ENCODE measurements around the gene CACNA2D3. TPM values are rescaled to one million over a fixed set of nuclear protein-coding genes. Genes with fewer than 3 reads are reported as not detected.

Gene CACNA2D3
- total RNA-seq, 1 donor from 2014 or later, result 0.29 TPM

DNA sequence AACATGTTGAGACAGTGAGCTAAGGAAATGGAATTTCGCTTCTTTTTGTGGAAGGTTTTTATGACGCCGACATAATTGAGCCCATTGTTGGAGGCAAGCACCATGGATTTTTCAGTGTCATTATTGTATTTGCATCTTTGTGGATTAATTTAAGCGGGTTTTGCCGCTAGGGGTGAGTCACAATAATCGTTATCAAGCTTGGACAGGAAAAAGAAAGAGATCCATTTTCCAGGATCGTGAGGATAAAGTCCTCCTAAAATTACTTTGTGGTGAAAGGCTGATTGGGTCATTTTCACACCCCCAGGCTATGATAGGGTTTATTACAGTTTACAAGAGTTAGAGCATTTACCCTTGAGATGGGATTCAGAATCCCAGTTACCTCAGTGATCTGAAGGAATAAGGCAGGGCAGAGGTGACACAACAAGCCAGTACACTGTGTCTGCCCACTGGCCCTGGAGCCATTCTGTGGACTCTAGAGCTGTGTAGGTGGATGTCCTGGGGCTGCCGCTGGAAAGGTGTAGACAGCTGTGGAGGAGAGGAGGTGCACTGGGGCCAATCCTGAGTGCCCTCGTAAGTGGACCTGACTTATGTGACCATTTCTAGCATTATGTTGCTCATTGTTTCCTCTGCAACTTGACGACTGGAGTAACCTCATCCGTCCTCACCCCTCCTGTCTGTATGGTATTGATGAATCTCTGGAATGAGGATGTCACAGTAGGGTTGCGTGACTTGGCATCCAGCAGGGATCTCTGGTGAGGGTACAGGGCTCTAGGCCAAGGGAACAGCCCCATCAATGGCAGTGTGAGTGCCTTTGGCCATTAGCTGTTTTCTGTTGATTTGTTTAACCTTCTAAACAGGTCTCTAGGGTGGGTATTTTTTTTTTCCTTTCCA, 435.4 kb downstream of the CACNA2D3 start:
- Mint-ChIP-seq H3K27ac (no peak overlapping the region), H3K4me3 (ENCODE audit: low read depth) (no peak overlapping the region), H3K36me3 (ENCODE audit: insufficient read depth) (no peaks in the 10 kb centered on the region), H3K9me3 (ENCODE audit: low read depth) (peaks cover 7% of the 10 kb centered on the region), H3K27me3 (peaks cover 11% of the 10 kb centered on the region), H3K4me1 (ENCODE audit: low read depth) (peaks cover 13% of the 10 kb centered on the region)
- DNase-seq (ENCODE audit: low spot score, unreplicated experiment), result no peak
- TF ChIP-seq, protein P1, sequence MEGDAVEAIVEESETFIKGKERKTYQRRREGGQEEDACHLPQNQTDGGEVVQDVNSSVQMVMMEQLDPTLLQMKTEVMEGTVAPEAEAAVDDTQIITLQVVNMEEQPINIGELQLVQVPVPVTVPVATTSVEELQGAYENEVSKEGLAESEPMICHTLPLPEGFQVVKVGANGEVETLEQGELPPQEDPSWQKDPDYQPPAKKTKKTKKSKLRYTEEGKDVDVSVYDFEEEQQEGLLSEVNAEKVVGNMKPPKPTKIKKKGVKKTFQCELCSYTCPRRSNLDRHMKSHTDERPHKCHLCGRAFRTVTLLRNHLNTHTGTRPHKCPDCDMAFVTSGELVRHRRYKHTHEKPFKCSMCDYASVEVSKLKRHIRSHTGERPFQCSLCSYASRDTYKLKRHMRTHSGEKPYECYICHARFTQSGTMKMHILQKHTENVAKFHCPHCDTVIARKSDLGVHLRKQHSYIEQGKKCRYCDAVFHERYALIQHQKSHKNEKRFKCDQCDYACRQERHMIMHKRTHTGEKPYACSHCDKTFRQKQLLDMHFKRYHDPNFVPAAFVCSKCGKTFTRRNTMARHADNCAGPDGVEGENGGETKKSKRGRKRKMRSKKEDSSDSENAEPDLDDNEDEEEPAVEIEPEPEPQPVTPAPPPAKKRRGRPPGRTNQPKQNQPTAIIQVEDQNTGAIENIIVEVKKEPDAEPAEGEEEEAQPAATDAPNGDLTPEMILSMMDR (IDR thresholded peaks at IDR 0.05; ENCODE audit: unreplicated experiment), result no peak

DNA sequence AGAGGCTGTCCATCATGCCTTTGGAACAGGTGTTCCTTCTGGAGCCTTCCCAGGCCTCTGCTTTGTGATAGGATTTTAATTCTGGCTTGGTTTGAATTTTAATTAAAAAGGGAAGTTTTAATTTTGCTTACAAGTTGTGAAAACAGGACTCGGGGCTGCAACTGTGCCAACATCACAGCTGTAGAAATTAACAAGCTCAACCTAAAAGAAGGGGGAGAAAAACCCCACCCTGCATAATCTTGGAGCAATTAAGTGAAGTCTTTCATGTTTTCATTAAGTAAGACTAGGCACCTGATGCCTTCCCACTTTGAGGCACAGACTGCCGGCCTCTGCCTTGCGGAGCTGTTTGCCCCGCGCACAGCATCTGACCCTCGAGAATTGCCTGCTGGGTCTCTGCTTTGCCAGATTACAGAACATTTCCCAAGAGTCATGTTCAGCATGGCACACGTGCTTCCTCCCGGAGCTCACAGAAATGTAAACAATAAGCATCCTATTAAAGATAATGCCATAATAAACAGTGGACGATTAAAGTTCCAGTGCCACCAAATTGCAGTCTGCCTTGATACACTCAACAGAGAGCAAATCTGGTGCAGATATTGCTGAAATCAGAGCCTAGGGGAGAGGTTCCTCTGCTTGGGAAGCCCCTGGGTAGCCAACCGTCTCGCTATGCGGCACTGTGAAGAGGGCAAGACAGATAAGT, 441.3 kb downstream of the CACNA2D3 start:
- no peak overlapping the region for H3K27ac Mint-ChIP-seq
- DNase-seq (ENCODE audit: low spot score, unreplicated experiment), result no peak
- no peaks in the 10 kb centered on the region for H3K27me3 Mint-ChIP-seq
- H3K9me3 Mint-ChIP-seq (ENCODE audit: low read depth), result peaks cover 7% of the 10 kb centered on the region
- H3K36me3 Mint-ChIP-seq (ENCODE audit: insufficient read depth), result no peaks in the 10 kb centered on the region
- H3K4me3 Mint-ChIP-seq (ENCODE audit: low read depth), result no peak overlapping the region
- H3K4me1 Mint-ChIP-seq (ENCODE audit: low read depth), result no peaks in the 10 kb centered on the region
- TF ChIP-seq, protein P1 (IDR thresholded peaks at IDR 0.05; ENCODE audit: unreplicated experiment), result no peak

DNA sequence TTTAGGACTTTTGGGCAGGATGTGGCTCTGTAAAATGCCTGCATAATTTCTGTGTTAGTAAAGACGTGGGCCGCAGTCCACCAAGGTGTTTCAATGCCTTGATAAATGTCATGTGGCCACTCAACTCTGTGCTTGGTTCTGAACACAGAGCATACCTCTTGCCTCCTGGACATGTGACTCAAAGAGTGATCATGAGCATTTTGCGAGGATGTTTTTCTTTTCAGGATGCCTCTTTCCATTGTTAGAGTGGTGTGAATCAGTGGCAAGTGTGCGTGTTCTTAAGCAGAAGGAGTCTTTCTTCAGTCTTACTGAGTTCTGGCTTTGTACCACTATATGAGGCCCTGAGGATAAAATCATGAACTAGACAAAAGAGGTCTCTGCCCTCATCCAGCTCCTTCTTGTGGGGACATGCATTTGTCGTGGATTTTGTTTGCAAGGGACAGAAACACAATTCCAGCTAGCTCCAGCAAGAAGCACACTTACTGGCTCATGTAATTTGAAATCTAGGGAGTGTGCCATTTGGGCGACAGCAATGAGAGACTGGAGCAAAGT, 442.1 kb downstream of the CACNA2D3 start:
- Mint-ChIP-seq H3K36me3 (ENCODE audit: insufficient read depth) (no peaks in the 10 kb centered on the region), H3K9me3 (ENCODE audit: low read depth) (peaks cover 7% of the 10 kb centered on the region), H3K4me1 (ENCODE audit: low read depth) (no peaks in the 10 kb centered on the region), H3K27ac (no peak overlapping the region), H3K27me3 (no peaks in the 10 kb centered on the region), H3K4me3 (ENCODE audit: low read depth) (no peak overlapping the region)
- DNase-seq (ENCODE audit: low spot score, unreplicated experiment), result no peak
- TF ChIP-seq, protein P1 (IDR thresholded peaks at IDR 0.05; ENCODE audit: unreplicated experiment), result no peak

DNA sequence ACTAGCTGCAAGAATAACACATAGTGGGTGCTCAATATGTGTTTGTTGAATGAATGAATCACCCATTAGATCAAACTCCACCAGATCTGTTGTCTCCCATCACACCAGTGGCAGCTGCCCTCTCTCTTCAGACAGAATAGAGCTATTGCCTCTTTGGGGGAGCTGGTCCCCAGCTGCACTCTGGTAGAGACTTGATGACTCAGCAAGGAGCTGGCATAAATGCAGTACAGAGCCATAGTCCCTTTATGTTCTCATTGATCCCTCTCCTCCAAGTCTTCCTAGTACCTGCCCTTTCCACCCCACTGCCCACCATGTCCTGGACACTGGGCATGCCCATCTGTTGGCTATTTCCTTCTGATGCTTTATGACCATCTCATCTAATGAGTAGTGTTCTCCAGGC, 443.6 kb downstream of the CACNA2D3 start:
- Mint-ChIP-seq H3K9me3 (ENCODE audit: low read depth) (peaks cover 7% of the 10 kb centered on the region), H3K27me3 (no peaks in the 10 kb centered on the region)

DNA sequence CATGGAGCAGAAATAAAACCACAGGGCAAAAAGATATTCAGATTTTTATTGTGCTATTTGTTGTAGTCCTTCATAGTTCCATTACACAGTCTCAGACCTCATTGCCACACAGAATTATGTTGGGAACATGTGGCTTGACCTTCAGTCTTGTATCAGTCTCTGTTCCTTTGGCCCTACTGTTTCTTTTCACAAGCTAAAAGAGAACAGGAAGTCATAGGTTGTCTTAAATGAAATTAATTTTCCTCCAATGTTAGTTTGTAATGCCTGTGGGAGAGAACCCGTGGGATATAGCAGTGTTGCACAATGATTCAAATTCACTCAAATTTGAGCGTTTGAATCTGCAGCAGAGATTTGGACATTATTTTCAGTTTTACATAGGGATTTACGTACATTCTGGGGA, 445.6 kb downstream of the CACNA2D3 start:
- Mint-ChIP-seq H3K9me3 (ENCODE audit: low read depth) (no peaks in the 10 kb centered on the region), H3K27ac (no peak overlapping the region), H3K27me3 (no peaks in the 10 kb centered on the region), H3K36me3 (ENCODE audit: insufficient read depth) (no peaks in the 10 kb centered on the region), H3K4me3 (ENCODE audit: low read depth) (no peak overlapping the region), H3K4me1 (ENCODE audit: low read depth) (no peaks in the 10 kb centered on the region)
- TF ChIP-seq, protein P1 (IDR thresholded peaks at IDR 0.05; ENCODE audit: unreplicated experiment), result no peak
- DNase-seq (ENCODE audit: low spot score, unreplicated experiment), result no peak

More for the DNA sequence above, 443.6 kb downstream of the CACNA2D3 start:
- Mint-ChIP-seq H3K4me3 (ENCODE audit: low read depth) (no peak overlapping the region), H3K4me1 (ENCODE audit: low read depth) (no peaks in the 10 kb centered on the region), H3K36me3 (ENCODE audit: insufficient read depth) (no peaks in the 10 kb centered on the region), H3K27ac (no peak overlapping the region)
- TF ChIP-seq, protein P1 (IDR thresholded peaks at IDR 0.05; ENCODE audit: unreplicated experiment), result no peak
- DNase-seq (ENCODE audit: low spot score, unreplicated experiment), result no peak
